IMR-90 (cell line): Measurements from ENCODE around the gene CCM2. TPM values are rescaled to one million over a fixed set of nuclear protein-coding genes. Genes with fewer than 3 reads are reported as not detected.

Experiments
- ATAC-seq: fragments of 200-7000 bp; cut with Tn5 transposase; 2 replicates; pipeline ENCODE4 v1.9.1; 2020; ENCODE audit warnings: low read depth, mild to moderate bottlenecking, moderate library complexity
- BruUV-seq: library from RNA; stranded (reverse); fragments of 400-500 nt; replicated peaks from 2 replicates; lab custom pipeline; 2021; lab: Mats Ljungman, UMichigan
- CTCF ChIA-PET: fragments of 300-600 bp; formaldehyde crosslinking; extraction: SDS; loops from one replicate; lab custom pipeline; 2021; ENCODE audit warnings: antibody characterized with exemption; lab: Yijun Ruan, JAX
- POLR2A ChIA-PET: fragments of 300-600 bp; sonication (Branson Sonifier 250); formaldehyde crosslinking; loops from one replicate; lab custom pipeline; 2022; ENCODE audit warnings: antibody characterized with exemption; ENCODE audit not compliant: unreplicated experiment; lab: Charles Lee
- DNase-seq: peaks from one replicate; pipeline ENCODE4 v3.0.0; 2013
- H2AFZ ChIP-seq: replicated peaks from 2 replicates; pipeline ENCODE3; 2013; ENCODE audit warnings: low read length, mild to moderate bottlenecking; ENCODE audit not compliant: poor library complexity
- H2AK5ac ChIP-seq: 2 replicates; pipeline ENCODE4 v1.6.1; 2013; ENCODE audit warnings: low read depth, low read length, inconsistent platforms
- H2AK9ac ChIP-seq: replicated peaks from 2 replicates; pipeline ENCODE3; 2013; ENCODE audit warnings: mild to moderate bottlenecking, low read depth, low read length, moderate library complexity; ENCODE audit not compliant: poor library complexity
- H2BK120ac ChIP-seq: 2 replicates; pipeline ENCODE4 v1.6.1; 2013; ENCODE audit warnings: low read depth, low read length, inconsistent platforms
- H2BK15ac ChIP-seq: 3 replicates; pipeline ENCODE4 v1.6.1; 2013; ENCODE audit warnings: low read depth, low read length, inconsistent platforms
- H2BK20ac ChIP-seq: 2 replicates; pipeline ENCODE4 v1.6.1; 2013; ENCODE audit warnings: low read depth, mild to moderate bottlenecking, inconsistent platforms, low read length, moderate library complexity
- H2BK5ac ChIP-seq: 2 replicates; pipeline ENCODE4 v1.6.1; 2013; ENCODE audit warnings: mild to moderate bottlenecking, low read depth, low read length, inconsistent platforms; ENCODE audit not compliant: poor library complexity, severe bottlenecking
- H3K14ac ChIP-seq: replicated peaks from 2 replicates; pipeline ENCODE4 v1.6.1; 2013; ENCODE audit warnings: low read depth, low read length, inconsistent platforms
- H3K18ac ChIP-seq: 2 replicates; pipeline ENCODE4 v1.6.1; 2013; ENCODE audit warnings: low read depth, low read length, control low read depth
- H3K23ac ChIP-seq: 2 replicates; pipeline ENCODE4 v1.6.1; 2013; ENCODE audit warnings: low read depth, low read length, inconsistent platforms
- H3K27ac ChIP-seq: 2 replicates; pipeline ENCODE4 v1.5.1; 2013; ENCODE audit warnings: mild to moderate bottlenecking, control low read depth, low read length; ENCODE audit not compliant: insufficient read depth
- H3K27me3 ChIP-seq: 2 replicates; pipeline ENCODE4 v1.6.1; 2013; ENCODE audit warnings: low read length; ENCODE audit not compliant: control insufficient read depth, insufficient read depth
- H3K36me3 ChIP-seq: 2 replicates; pipeline ENCODE4 v1.6.1; 2013; ENCODE audit warnings: low read length, mixed read lengths; ENCODE audit not compliant: control insufficient read depth, insufficient read depth
- H3K4ac ChIP-seq: 2 replicates; pipeline ENCODE4 v1.6.1; 2013; ENCODE audit warnings: low read depth, low read length, inconsistent platforms
- H3K4me1 ChIP-seq: 2 replicates; pipeline ENCODE4 v1.6.1; 2013; ENCODE audit warnings: low read length, mixed read lengths; ENCODE audit not compliant: control insufficient read depth, insufficient read depth
- H3K4me2 ChIP-seq: 2 replicates; pipeline ENCODE4 v1.6.1; 2013; ENCODE audit warnings: low read depth, mild to moderate bottlenecking, control low read depth, low read length, moderate library complexity
- H3K4me3 ChIP-seq: 2 replicates; pipeline ENCODE4 v1.5.1; 2013; ENCODE audit warnings: low read depth, mild to moderate bottlenecking, control low read depth, low read length, moderate library complexity; ENCODE audit not compliant: insufficient read depth
- H3K56ac ChIP-seq: 2 replicates; pipeline ENCODE4 v1.6.1; 2013; ENCODE audit warnings: low read length, inconsistent platforms; ENCODE audit not compliant: insufficient read depth; ENCODE audit errors: extremely low read depth
- H3K79me1 ChIP-seq, 2 experiments: 2 replicates each; pipeline ENCODE4 v1.6.1; 2013; ENCODE audit warnings: low read length in 2 of 2, inconsistent platforms in 1 of 2, low read depth in 1 of 2
- H3K9ac ChIP-seq: 2 replicates; pipeline ENCODE4 v1.6.1; 2013; ENCODE audit warnings: low read depth, low read length, control low read depth
- H3K9me1 ChIP-seq: 2 replicates; pipeline ENCODE4 v1.6.1; 2013; ENCODE audit warnings: low read length, inconsistent platforms; ENCODE audit not compliant: insufficient read depth
- H3K9me3 ChIP-seq: 2 replicates; pipeline ENCODE4 v1.6.1; 2013; ENCODE audit warnings: low read length; ENCODE audit not compliant: control insufficient read depth, insufficient read depth
- H4K20me1 ChIP-seq: 2 replicates; pipeline ENCODE4 v1.6.1; 2013; ENCODE audit warnings: low read length, inconsistent platforms; ENCODE audit not compliant: insufficient read depth
- H4K5ac ChIP-seq: 2 replicates; pipeline ENCODE4 v1.6.1; 2013; ENCODE audit warnings: mild to moderate bottlenecking, low read depth, low read length, control low read depth
- H4K8ac ChIP-seq, 2 experiments: 2 replicates each; pipeline ENCODE4 v1.6.1; 2013; ENCODE audit warnings: low read depth in 2 of 2, low read length in 2 of 2, control low read depth in 1 of 2, inconsistent platforms in 1 of 2
- H4K91ac ChIP-seq: 2 replicates; pipeline ENCODE4 v1.6.1; 2013; ENCODE audit warnings: low read depth, low read length, inconsistent platforms; ENCODE audit not compliant: insufficient read depth
- FOS ChIP-seq: fragments of 150-350 bp; IDR thresholded peaks from 2 replicates; pipeline ENCODE4 v1.6.1; 2016; ENCODE audit warnings: low read depth, low read length
- MXI1 ChIP-seq: IDR thresholded peaks from 2 replicates; pipeline ENCODE4 v1.6.1; 2012; ENCODE audit warnings: low read depth, mild to moderate bottlenecking, low read length, moderate library complexity, borderline replicate concordance
- WGBS, 2 experiments: methylation state at CpG; one replicate each; pipeline versions ENCODE4 v1.1.5 to v1.1.7; 2013; ENCODE audit warnings: missing lambda C conversion rate in 2 of 2; ENCODE audit not compliant: insufficient read length in 1 of 2; ENCODE audit errors: extremely low coverage in 2 of 2; 5-methylcytosine and 5-hydroxymethylcytosine counted together
- dilution Hi-C: fragments of 300-500 bp; cut with HindIII; formaldehyde crosslinking; loops from one replicate; pipeline ENCODE4 v1.14.3; 2018; ENCODE audit warnings: low sequenced_read_pairs; ENCODE audit not compliant: unreplicated experiment
- in situ Hi-C: fragments of 300-500 bp; cut with MboI; formaldehyde crosslinking; loops from 3 replicates; pipeline ENCODE4 v1.14.3; 2019; ENCODE audit warnings: low sequenced_read_pairs, inconsistent platforms, mixed read lengths
- intact Hi-C: fragments of 100-400 bp; cut with micrococcal nuclease; formaldehyde crosslinking; loops from 2 replicates; pipeline ENCODE4 v1.10.0; 2022
- polyA plus RNA-seq, 3 experiments: library from polyadenylated mRNA; depleted of rRNA; stranded (reverse); fragments of >200 nt; gene quantifications; 2 replicates each; pipeline ENCODE4 v1.2.3, GENCODE V29; 2012; ENCODE audit warnings: low replicate concordance in 1 of 3
- total RNA-seq: library from RNA; depleted of rRNA; stranded (reverse); fragments of >200 nt; gene quantifications from 2 replicates; pipeline ENCODE4 v1.2.3, GENCODE V29; 2012
- TF ChIP-seq, protein P1 (sequence below): fragments of 150-350 bp; IDR thresholded peaks from 2 replicates; pipeline ENCODE4 v1.6.1; 2017; ENCODE audit warnings: mild to moderate bottlenecking, antibody characterized with exemption, low read length, low read depth

Gene CCM2
- total and polyA plus RNA-seq, 2 of the 4 experiments (the other 2 are of a cell fraction), result 65.2 to 78.5 TPM

DNA sequence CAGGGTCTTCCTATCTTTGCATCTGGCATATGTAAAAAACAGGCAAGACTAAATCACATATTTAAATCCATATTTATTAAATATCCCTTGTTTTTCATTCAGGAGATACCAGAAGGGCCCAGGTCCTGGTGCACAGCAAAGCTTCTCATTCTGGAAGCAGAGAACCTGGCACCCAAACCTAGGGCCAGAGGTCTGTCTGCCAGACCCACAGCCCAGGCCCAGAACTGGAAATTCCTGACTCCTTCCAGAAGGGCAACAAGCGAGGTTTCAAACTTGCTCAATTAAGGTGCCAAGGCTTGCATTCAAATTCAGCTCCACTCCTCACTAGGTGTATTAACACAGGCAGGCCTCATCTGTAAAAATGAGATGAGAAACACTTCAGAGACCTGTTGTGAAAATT is 17.0 kb upstream of the CCM2 start:
- no peak overlapping the region for H3K56ac ChIP-seq
- H3K14ac ChIP-seq, result no peak overlapping the region
- ChIA-PET POLR2A (interaction anchor here (0.6 kb wide), 1 partner anchor 40 kb away, joined by 3 read pairs; no protein-coding TSS in a partner anchor), CTCF (interaction anchor here (1.4 kb wide), 1 partner anchor 11 kb away, joined by 3 read pairs; no protein-coding TSS in a partner anchor)
- peaks cover 30% of the 10 kb centered on the region for H3K36me3 ChIP-seq
- no peak overlapping the region for H2BK120ac ChIP-seq
- in situ Hi-C loops, result no loop called here
- no peak overlapping the region for H2AK9ac ChIP-seq
- H3K18ac ChIP-seq, result no peak overlapping the region
- no peak overlapping the region for H3K4ac ChIP-seq
- no TSS peak for BruUV-seq
- H3K4me1 ChIP-seq, result peaks cover 13% of the 10 kb centered on the region
- H4K20me1 ChIP-seq, result peaks cover 27% of the 10 kb centered on the region
- H3K9ac ChIP-seq, result no peak overlapping the region
- dilution Hi-C loops, result no loop called here
- no peak overlapping the region for H3K27ac ChIP-seq
- intact Hi-C loops, result no loop called here
- peaks cover 18 to 45% of the 10 kb centered on the region in 2 experiments for H3K79me1 ChIP-seq
- no peak overlapping the region for H4K5ac ChIP-seq
- no peak overlapping the region for H3K23ac ChIP-seq
- no peak overlapping the region for H3K4me3 ChIP-seq
- ATAC-seq (no peak), DNase-seq (no peak)
- peaks cover 12% of the 10 kb centered on the region; the same call in 1 of the 2 replicates for H3K9me1 ChIP-seq
- no peak overlapping the region for H3K4me2 ChIP-seq
- no peak overlapping the region for H2AFZ ChIP-seq
- H2BK20ac ChIP-seq, result no peak overlapping the region
- no peak overlapping the region for H2AK5ac ChIP-seq
- H2BK15ac ChIP-seq, result no peak overlapping the region
- no peaks in the 10 kb centered on the region for H3K9me3 ChIP-seq
- H4K91ac ChIP-seq, result no peak overlapping the region
- WGBS, 2 experiments, result no CpG with 5 or more reads among the region's 1 CpG
- no peak overlapping the region for H4K8ac ChIP-seq
- TF ChIP-seq, protein P1, sequence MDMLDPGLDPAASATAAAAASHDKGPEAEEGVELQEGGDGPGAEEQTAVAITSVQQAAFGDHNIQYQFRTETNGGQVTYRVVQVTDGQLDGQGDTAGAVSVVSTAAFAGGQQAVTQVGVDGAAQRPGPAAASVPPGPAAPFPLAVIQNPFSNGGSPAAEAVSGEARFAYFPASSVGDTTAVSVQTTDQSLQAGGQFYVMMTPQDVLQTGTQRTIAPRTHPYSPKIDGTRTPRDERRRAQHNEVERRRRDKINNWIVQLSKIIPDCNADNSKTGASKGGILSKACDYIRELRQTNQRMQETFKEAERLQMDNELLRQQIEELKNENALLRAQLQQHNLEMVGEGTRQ, result no peak
- TF ChIP-seq MXI1, result no peak
- TF ChIP-seq FOS, result no peak
- no peak overlapping the region for H2BK5ac ChIP-seq
- no peaks in the 10 kb centered on the region for H3K27me3 ChIP-seq
